ENCODE data around the gene TGM2.

TGM2 gene

DNA sequence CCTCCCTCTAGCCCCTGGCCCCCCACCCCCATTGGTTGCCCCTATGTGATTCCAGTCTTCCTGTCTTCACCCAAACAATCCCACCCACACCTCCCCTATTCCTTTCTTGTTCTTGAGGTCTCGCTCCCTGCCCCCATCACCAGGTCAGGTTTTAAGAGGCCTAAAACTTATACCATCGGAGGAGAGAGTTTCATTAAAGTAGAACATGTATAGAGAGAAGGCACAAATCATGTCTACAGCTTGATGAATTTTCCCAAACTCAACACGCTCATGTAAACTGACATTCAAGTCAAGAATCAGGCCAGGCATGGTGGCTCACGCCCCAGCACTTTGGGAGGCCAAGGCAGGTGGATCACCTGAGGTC, 44.5 kb downstream of the TGM2 start:
- Histone ChIP-seq H3K4me1 (ENCODE audit: control insufficient read depth, insufficient read depth, low read length) (no peaks in the 10 kb centered on the region), H3K9me3 (ENCODE audit: control insufficient read depth, insufficient read depth, low read depth, low read length) (no peaks in the 10 kb centered on the region), H3K27ac (ENCODE audit: extremely low read depth, low read depth, low read length) (no peak overlapping the region), H3K36me3 (ENCODE audit: control insufficient read depth in 2 of 2, insufficient read depth in 1 of 2, low read length in 2 of 2) (no peaks in the 10 kb centered on the region), H3K4me3 (ENCODE audit: low read depth, low read length) (no peak overlapping the region)
- ChIA-PET CTCF (interaction anchor here (0.7 to 1.6 kb wide), 2 partner anchors 101 to 205 kb away, joined by 4 read pairs; no protein-coding TSS in a partner anchor), POLR2A (no interaction called here)
- no peak for TF ChIP-seq BCL11B (tag by site-specific recombination; IDR thresholded peaks at IDR 0.05; ENCODE audit: low read depth)
- TF ChIP-seq ZBTB21 (tag by site-specific recombination; IDR thresholded peaks at IDR 0.05) = no peak
- no peak for TF ChIP-seq ZEB2 (tag by site-specific recombination; IDR thresholded peaks at IDR 0.05)
- TF ChIP-seq ZNF248 (tag by site-specific recombination; IDR thresholded peaks at IDR 0.05) = no peak
- TF ChIP-seq, protein P1, sequence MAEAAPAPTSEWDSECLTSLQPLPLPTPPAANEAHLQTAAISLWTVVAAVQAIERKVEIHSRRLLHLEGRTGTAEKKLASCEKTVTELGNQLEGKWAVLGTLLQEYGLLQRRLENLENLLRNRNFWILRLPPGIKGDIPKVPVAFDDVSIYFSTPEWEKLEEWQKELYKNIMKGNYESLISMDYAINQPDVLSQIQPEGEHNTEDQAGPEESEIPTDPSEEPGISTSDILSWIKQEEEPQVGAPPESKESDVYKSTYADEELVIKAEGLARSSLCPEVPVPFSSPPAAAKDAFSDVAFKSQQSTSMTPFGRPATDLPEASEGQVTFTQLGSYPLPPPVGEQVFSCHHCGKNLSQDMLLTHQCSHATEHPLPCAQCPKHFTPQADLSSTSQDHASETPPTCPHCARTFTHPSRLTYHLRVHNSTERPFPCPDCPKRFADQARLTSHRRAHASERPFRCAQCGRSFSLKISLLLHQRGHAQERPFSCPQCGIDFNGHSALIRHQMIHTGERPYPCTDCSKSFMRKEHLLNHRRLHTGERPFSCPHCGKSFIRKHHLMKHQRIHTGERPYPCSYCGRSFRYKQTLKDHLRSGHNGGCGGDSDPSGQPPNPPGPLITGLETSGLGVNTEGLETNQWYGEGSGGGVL (tag by site-specific recombination; IDR thresholded peaks at IDR 0.05) = no peak
- TF ChIP-seq ZNF211 (tag by site-specific recombination; IDR thresholded peaks at IDR 0.05; ENCODE audit: low read depth) = no peak
- no peak for TF ChIP-seq ZNF155 (tag by site-specific recombination; IDR thresholded peaks at IDR 0.05)
- TF ChIP-seq ZNF707 (tag by site-specific recombination; IDR thresholded peaks at IDR 0.05) = no peak
- TF ChIP-seq ZNF626 (tag by site-specific recombination; IDR thresholded peaks at IDR 0.05) = no peak
- TF ChIP-seq, protein P2, sequence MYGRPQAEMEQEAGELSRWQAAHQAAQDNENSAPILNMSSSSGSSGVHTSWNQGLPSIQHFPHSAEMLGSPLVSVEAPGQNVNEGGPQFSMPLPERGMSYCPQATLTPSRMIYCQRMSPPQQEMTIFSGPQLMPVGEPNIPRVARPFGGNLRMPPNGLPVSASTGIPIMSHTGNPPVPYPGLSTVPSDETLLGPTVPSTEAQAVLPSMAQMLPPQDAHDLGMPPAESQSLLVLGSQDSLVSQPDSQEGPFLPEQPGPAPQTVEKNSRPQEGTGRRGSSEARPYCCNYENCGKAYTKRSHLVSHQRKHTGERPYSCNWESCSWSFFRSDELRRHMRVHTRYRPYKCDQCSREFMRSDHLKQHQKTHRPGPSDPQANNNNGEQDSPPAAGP (tag by site-specific recombination; IDR thresholded peaks at IDR 0.05) = no peak
- TF ChIP-seq ZNF239 (tag by site-specific recombination; IDR thresholded peaks at IDR 0.05) = no peak
- TF ChIP-seq GFI1B (tag by site-specific recombination; IDR thresholded peaks at IDR 0.05) = no peak
- no peak for TF ChIP-seq GLI4 (tag by site-specific recombination; IDR thresholded peaks at IDR 0.05)
- no peak for TF ChIP-seq ZNF837 (tag by site-specific recombination; IDR thresholded peaks at IDR 0.05)
- no peak for TF ChIP-seq ZNF701 (tag by site-specific recombination; IDR thresholded peaks at IDR 0.05)
- no peak for TF ChIP-seq ZNF354C (tag by site-specific recombination; IDR thresholded peaks at IDR 0.05; ENCODE audit: borderline replicate concordance, low read depth)
- no peak for TF ChIP-seq MZF1 (tag by site-specific recombination; IDR thresholded peaks at IDR 0.05; ENCODE audit: borderline replicate concordance)
- no peak for TF ChIP-seq ZNF292 (tag by site-specific recombination; IDR thresholded peaks at IDR 0.05; ENCODE audit: borderline replicate concordance, low read depth)

DNA sequence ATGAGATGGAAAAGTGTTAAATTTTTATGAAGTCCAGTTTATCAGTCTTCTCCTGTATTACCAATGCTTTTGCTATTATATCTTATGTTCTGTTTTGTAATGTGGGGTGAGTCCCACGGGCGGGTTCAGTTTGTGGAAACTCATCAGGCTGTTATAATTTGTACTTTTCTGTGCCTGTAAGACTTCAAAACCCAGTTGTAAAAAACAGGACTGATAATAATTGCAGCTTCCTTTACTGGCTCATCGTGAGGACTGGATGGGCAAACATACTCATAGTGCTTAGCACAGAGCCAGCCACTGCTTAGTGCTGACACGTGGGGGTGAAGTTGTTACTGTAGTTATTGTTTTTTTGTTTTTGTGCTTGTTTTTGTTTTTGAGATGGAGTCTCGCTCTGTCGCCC, 45.6 kb downstream of the TGM2 start:
- POLR2A ChIA-PET = interaction anchor here (0.6 kb wide), 1 partner anchor 98 kb away, joined by 4 read pairs; no protein-coding TSS in a partner anchor
- Histone ChIP-seq H3K4me3 (ENCODE audit: low read depth, low read length) (no peak overlapping the region), H3K4me1 (ENCODE audit: control insufficient read depth, insufficient read depth, low read length) (no peaks in the 10 kb centered on the region), H3K36me3 (ENCODE audit: control insufficient read depth in 2 of 2, insufficient read depth in 1 of 2, low read length in 2 of 2) (no peaks in the 10 kb centered on the region), H3K27ac (ENCODE audit: extremely low read depth, low read depth, low read length) (no peak overlapping the region), H3K9me3 (ENCODE audit: control insufficient read depth, insufficient read depth, low read depth, low read length) (no peaks in the 10 kb centered on the region)
- TF ChIP-seq ZNF416 (tag by site-specific recombination; IDR thresholded peaks at IDR 0.05) = no peak
- CTCF ChIA-PET = interaction anchor here (0.5 to 1.1 kb wide), 2 partner anchors 101 to 120 kb away, joined by 3 to 6 read pairs; no protein-coding TSS in a partner anchor

DNA sequence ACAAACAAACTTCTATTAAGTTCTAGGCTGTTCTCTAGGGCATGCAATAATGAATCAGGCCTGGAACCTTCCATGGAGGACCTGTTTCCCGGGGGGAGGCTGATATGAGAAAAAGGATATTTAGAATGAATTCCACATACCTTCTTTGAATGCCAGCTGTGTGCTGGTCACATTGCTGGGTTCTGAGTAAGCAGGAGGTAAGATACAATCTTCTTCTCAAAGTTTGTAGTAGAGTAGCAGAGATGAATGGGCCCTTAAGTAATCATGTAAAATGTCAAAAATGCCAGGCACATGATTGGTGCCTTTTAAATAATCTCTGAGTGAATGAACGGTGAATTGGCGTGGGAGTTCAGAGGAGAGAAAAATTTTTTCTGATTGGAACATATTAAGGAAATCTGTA, 47.4 kb downstream of the TGM2 start:
- no peak overlapping the region for H3K4me3 ChIP-seq (ENCODE audit: low read depth, low read length)
- ChIA-PET POLR2A (no interaction called here), CTCF (no interaction called here)
- H3K9me3 ChIP-seq (ENCODE audit: control insufficient read depth, insufficient read depth, low read depth, low read length) = no peaks in the 10 kb centered on the region
- H3K4me1 ChIP-seq (ENCODE audit: control insufficient read depth, insufficient read depth, low read length) = no peaks in the 10 kb centered on the region
- no peak for TF ChIP-seq ZNF114 (tag by site-specific recombination; IDR thresholded peaks at IDR 0.05)
- TF ChIP-seq ZNF248 (tag by site-specific recombination; IDR thresholded peaks at IDR 0.05) = no peak
- TF ChIP-seq, protein P3, sequence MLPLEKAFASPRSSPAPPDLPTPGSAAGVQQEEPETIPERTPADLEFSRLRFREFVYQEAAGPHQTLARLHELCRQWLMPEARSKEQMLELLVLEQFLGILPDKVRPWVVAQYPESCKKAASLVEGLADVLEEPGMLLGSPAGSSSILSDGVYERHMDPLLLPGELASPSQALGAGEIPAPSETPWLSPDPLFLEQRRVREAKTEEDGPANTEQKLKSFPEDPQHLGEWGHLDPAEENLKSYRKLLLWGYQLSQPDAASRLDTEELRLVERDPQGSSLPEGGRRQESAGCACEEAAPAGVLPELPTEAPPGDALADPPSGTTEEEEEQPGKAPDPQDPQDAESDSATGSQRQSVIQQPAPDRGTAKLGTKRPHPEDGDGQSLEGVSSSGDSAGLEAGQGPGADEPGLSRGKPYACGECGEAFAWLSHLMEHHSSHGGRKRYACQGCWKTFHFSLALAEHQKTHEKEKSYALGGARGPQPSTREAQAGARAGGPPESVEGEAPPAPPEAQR (tag by site-specific recombination; IDR thresholded peaks at IDR 0.05) = no peak
- no peak for TF ChIP-seq ZNF132 (tag by site-specific recombination; IDR thresholded peaks at IDR 0.05; ENCODE audit: borderline replicate concordance)
- no peak for TF ChIP-seq ZNF473 (tag by site-specific recombination; IDR thresholded peaks at IDR 0.05)
- TF ChIP-seq ZNF792 (tag by site-specific recombination; IDR thresholded peaks at IDR 0.05) = no peak
- no peak for TF ChIP-seq ZNF654 (tag by site-specific recombination; IDR thresholded peaks at IDR 0.05; ENCODE audit: low read depth)
- no peaks in the 10 kb centered on the region for H3K36me3 ChIP-seq (ENCODE audit: control insufficient read depth in 2 of 2, insufficient read depth in 1 of 2, low read length in 2 of 2)
- no peak overlapping the region for H3K27ac ChIP-seq (ENCODE audit: extremely low read depth, low read depth, low read length)
